Kidney glomerular epithelial cell (primary cell): ENCODE results near the gene EXOC7.
A peak's percentile ranks its signal among the peaks of the same experiment; 100 is the strongest.

Source experiments
- DNase-seq: peaks from one replicate; lab custom pipeline; 2025; lab: John Stamatoyannopoulos, UW

The EXOC7 gene

GRCh38 chr17:76103274-76104139 lies at the start of gene EXOC7:
TSS of gene EXOC7 (minus strand) at chr17:76103787. CDS start at chr17:76103692, 95 bp downstream.
- DNase-seq: peak; percentile 85

GRCh38 chr17:76153202-76153601 lies 49.6 kb upstream of the EXOC7 start:
- no peak for DNase-seq

GRCh38 chr17:76152591-76152990 lies 49.0 kb upstream of the EXOC7 start:
- no peak for DNase-seq

- DNase-seq: no peak
Measured at GRCh38 chr17:76151896-76152454, 48.4 kb upstream of the EXOC7 start.

- DNase-seq: no peak
Measured at GRCh38 chr17:76150712-76151622, 47.4 kb upstream of the EXOC7 start.

- no peak for DNase-seq
Measured at GRCh38 chr17:76149214-76149613, 45.6 kb upstream of the EXOC7 start.

- no peak for DNase-seq
Measured at GRCh38 chr17:76148015-76148326, 44.4 kb upstream of the EXOC7 start.

- peak; percentile 8 for DNase-seq
Measured at GRCh38 chr17:76147211-76148014, 43.8 kb upstream of the EXOC7 start.

GRCh38 chr17:76146053-76146851 lies 42.7 kb upstream of the EXOC7 start:
- no peak for DNase-seq

GRCh38 chr17:76145231-76146052 lies 41.9 kb upstream of the EXOC7 start:
- no peak for DNase-seq

- no peak for DNase-seq
Measured at GRCh38 chr17:76142585-76143041, 39.0 kb upstream of the EXOC7 start.

- no peak for DNase-seq
Measured at GRCh38 chr17:76142039-76142584, 38.5 kb upstream of the EXOC7 start.

GRCh38 chr17:76141212-76142038 lies 37.8 kb upstream of the EXOC7 start, which contains the start of gene FOXJ1:
TSS of gene FOXJ1 (minus strand) at chr17:76141245. CDS start at chr17:76140395, 850 bp downstream.
- DNase-seq: peak; percentile 81

- no peak for DNase-seq
Measured at GRCh38 chr17:76140661-76141211, 37.1 kb upstream of the EXOC7 start.

GRCh38 chr17:76139801-76140660 lies 36.4 kb upstream of the EXOC7 start:
- no peak for DNase-seq

- DNase-seq: no peak
Measured at GRCh38 chr17:76138896-76139752, 35.5 kb upstream of the EXOC7 start.
